Measurements from ENCODE around the gene CROCC.

The CROCC gene

DNA sequence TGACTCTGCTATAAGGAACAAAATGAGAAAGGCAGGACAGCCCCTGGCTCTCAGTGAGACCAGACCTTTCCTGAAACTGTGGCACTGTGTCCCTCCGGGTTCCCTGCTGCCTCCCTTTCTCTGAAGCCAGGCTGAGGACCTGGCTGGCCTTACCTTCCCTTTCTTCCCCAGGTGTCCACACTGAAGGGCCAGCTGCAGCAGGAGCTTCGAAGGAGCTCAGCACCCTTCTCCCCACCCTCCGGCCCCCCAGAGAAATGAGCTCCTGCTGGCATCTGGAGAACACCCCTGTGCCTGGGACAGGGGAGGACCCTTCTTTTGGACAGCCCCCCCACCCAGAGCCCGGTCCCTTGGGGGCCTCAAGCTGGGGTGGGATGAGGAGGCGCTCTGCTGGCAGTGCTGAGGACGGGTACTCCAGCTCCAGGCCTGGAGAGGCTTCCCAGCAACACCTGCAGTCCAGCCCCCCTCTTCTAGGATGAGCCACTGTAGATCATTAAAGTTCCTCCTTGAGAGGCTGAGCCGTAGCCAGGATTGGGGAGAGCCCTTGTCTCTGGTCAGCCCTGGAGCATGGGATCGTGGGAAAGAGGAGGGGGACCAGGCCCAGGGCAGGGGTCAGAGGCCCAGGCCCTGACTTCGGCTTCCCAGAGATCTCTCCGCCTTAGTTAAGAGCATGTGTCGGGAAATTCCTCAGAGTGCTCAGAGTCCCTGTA lies 50.6 kb downstream of the CROCC start:
- no peaks in the 10 kb centered on the region for H3K27me3 ChIP-seq (replicated peaks)
- no peak for DNase-seq
- H3K27ac ChIP-seq: no peak overlapping the region
- TF ChIP-seq, protein P1, sequence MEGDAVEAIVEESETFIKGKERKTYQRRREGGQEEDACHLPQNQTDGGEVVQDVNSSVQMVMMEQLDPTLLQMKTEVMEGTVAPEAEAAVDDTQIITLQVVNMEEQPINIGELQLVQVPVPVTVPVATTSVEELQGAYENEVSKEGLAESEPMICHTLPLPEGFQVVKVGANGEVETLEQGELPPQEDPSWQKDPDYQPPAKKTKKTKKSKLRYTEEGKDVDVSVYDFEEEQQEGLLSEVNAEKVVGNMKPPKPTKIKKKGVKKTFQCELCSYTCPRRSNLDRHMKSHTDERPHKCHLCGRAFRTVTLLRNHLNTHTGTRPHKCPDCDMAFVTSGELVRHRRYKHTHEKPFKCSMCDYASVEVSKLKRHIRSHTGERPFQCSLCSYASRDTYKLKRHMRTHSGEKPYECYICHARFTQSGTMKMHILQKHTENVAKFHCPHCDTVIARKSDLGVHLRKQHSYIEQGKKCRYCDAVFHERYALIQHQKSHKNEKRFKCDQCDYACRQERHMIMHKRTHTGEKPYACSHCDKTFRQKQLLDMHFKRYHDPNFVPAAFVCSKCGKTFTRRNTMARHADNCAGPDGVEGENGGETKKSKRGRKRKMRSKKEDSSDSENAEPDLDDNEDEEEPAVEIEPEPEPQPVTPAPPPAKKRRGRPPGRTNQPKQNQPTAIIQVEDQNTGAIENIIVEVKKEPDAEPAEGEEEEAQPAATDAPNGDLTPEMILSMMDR (IDR thresholded peaks at IDR 0.05; ENCODE audit: low read depth, low read length, missing control alignments): no peak
- in situ Hi-C loops (cut with HindIII; ENCODE audit: low pct_ligation_motif_present, low sequenced_read_pairs): no loop called here
- peaks cover 19% of the 10 kb centered on the region for H3K36me3 ChIP-seq (replicated peaks)
- no peak overlapping the region for H3K4me3 ChIP-seq (ENCODE audit: low read depth, low read length)

DNA sequence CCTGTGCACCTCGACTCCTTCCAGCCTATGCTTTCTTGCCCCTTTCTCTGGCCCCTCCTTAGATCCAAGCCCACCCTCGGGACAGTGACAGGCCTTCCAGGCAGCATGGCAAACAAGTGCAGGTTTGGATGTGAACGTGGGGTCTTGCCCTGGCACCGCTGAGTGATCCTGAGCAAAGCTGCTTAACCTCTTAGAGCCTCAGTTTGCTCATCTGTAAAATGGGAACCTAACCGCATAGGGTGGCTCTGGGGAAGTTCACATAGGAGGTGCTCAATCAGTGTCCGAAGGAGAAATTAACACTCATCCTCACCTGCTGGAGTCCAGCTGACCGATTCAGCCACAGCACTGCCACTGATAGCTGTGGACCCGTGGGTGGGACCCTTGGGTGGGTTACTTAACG lies 51.5 kb downstream of the CROCC start:
- DNase-seq: no peak
- Histone ChIP-seq H3K27me3 (replicated peaks) (no peaks in the 10 kb centered on the region), H3K36me3 (replicated peaks) (peaks cover 19% of the 10 kb centered on the region), H3K4me3 (ENCODE audit: low read depth, low read length) (no peak overlapping the region), H3K27ac (no peak overlapping the region)
- TF ChIP-seq, protein P1 (IDR thresholded peaks at IDR 0.05; ENCODE audit: low read depth, low read length, missing control alignments): no peak
- in situ Hi-C loops (cut with HindIII; ENCODE audit: low pct_ligation_motif_present, low sequenced_read_pairs): no loop called here

DNA sequence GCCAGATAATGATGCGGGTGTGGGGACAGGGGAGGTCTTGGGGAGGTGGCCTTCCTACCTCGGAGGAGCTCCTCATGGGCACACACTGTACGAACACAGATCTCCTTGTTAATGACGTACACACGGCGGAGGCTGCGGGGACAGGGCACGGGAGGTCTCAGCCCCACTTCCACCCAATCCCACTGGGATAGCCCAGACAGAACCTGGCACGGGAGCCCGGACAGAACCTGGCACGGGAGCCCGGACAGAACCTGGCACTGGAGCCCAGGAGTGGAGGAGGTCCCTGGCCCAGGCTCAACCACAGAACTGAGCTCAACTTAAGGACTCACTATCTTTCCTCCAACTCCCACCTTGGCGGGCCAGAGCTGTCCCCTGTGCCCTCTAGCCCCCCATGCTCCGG lies 53.5 kb downstream of the CROCC start:
- Histone ChIP-seq H3K4me3 (ENCODE audit: low read depth, low read length) (no peak overlapping the region), H3K27me3 (replicated peaks) (no peaks in the 10 kb centered on the region), H3K27ac (no peak overlapping the region), H3K36me3 (replicated peaks) (peaks cover 19% of the 10 kb centered on the region)
- DNase-seq: no peak
- in situ Hi-C loops (cut with HindIII; ENCODE audit: low pct_ligation_motif_present, low sequenced_read_pairs): no loop called here
- TF ChIP-seq, protein P1 (IDR thresholded peaks at IDR 0.05; ENCODE audit: low read depth, low read length, missing control alignments): no peak

DNA sequence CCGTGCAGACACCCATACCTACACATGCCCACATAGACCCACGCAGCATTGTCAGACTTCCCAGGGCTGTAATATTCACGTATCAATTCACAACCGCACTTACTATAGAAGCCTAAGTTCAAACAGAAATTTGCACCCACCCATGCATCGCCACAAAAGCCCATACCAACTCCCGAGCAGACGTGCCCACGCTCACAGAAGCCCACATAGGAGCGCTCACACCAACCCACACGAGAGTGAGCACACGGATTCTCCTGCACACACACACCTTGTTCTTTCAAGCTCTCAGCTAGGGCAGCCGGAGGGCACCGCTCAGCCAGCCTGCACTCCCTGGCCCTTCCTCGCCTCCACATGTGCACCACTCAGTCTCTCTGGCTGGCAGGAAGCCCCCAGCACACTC lies 54.1 kb downstream of the CROCC start:
- TF ChIP-seq, protein P1 (IDR thresholded peaks at IDR 0.05; ENCODE audit: low read depth, low read length, missing control alignments): no peak
- no peak overlapping the region for H3K27ac ChIP-seq
- no peak for DNase-seq
- H3K36me3 ChIP-seq (replicated peaks): peaks cover 19% of the 10 kb centered on the region
- H3K27me3 ChIP-seq (replicated peaks): no peaks in the 10 kb centered on the region
- H3K4me3 ChIP-seq (ENCODE audit: low read depth, low read length): no peak overlapping the region
- in situ Hi-C loops (cut with HindIII; ENCODE audit: low pct_ligation_motif_present, low sequenced_read_pairs): no loop called here

DNA sequence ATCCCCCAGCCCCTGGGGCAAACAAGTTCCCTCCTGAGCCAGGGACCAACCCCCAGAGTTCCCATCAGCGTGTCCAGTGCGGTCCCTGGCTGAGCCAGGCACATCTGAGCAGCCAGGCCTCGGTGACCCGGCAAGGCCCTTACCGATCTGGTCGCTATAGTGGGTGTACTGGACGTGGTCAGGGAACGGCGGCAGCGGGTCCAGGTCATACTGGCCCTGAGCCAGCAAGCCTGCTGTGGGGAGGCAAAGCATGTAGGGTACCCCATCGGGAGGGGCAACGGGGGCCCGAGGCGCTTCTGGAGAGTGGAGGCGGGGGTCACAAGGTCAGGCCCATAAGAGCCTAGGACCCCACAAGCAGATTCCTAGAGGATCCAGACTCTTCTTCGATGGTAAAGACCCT lies 55.2 kb downstream of the CROCC start:
- no peak for DNase-seq
- Histone ChIP-seq H3K27me3 (replicated peaks) (no peaks in the 10 kb centered on the region), H3K4me3 (ENCODE audit: low read depth, low read length) (no peak overlapping the region), H3K36me3 (replicated peaks) (peaks cover 19% of the 10 kb centered on the region), H3K27ac (no peak overlapping the region)
- in situ Hi-C loops (cut with HindIII; ENCODE audit: low pct_ligation_motif_present, low sequenced_read_pairs): no loop called here
- TF ChIP-seq, protein P1 (IDR thresholded peaks at IDR 0.05; ENCODE audit: low read depth, low read length, missing control alignments): no peak

DNA sequence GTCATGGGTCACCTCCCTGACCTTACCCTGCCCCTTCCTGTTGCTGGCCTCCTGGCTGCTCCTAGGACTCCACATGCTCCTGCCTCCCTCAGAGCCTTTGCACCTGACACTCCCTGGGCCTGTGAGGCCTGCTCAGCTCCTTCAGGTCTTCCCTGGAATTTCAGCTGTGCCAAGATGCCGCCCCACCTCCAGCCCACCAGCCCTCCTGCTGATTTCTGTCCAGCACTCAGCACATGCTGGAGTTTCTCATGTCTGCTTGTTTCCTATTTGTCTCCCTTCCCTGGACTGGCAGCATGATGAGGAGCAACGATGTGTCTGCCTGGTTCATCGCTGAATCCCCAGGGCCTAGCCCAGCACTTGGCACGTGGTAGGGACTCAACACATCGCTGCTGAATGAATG lies 55.6 kb downstream of the CROCC start:
- Histone ChIP-seq H3K27me3 (replicated peaks) (no peaks in the 10 kb centered on the region), H3K27ac (no peak overlapping the region), H3K36me3 (replicated peaks) (peaks cover 19% of the 10 kb centered on the region), H3K4me3 (ENCODE audit: low read depth, low read length) (no peak overlapping the region)
- DNase-seq: no peak
- TF ChIP-seq, protein P1 (IDR thresholded peaks at IDR 0.05; ENCODE audit: low read depth, low read length, missing control alignments): no peak
- in situ Hi-C loops (cut with HindIII; ENCODE audit: low pct_ligation_motif_present, low sequenced_read_pairs): no loop called here

Data from brain microvascular endothelial cell (primary cell).